ENCODE results near the gene GCC2.
"Not testable (repeated sequence)": the region's sequence is repeated elsewhere in the genome, so short reads cannot be mapped to it uniquely, and the experiment has no call there.

The GCC2 gene

GRCh38 chr2:108444941-108445840, 3.8 kb upstream of the GCC2 start:
- TF ChIP-seq, protein P1, sequence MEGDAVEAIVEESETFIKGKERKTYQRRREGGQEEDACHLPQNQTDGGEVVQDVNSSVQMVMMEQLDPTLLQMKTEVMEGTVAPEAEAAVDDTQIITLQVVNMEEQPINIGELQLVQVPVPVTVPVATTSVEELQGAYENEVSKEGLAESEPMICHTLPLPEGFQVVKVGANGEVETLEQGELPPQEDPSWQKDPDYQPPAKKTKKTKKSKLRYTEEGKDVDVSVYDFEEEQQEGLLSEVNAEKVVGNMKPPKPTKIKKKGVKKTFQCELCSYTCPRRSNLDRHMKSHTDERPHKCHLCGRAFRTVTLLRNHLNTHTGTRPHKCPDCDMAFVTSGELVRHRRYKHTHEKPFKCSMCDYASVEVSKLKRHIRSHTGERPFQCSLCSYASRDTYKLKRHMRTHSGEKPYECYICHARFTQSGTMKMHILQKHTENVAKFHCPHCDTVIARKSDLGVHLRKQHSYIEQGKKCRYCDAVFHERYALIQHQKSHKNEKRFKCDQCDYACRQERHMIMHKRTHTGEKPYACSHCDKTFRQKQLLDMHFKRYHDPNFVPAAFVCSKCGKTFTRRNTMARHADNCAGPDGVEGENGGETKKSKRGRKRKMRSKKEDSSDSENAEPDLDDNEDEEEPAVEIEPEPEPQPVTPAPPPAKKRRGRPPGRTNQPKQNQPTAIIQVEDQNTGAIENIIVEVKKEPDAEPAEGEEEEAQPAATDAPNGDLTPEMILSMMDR (IDR thresholded peaks at IDR 0.05; ENCODE audit: low read depth, low read length) = no peak
- DNase-seq (ENCODE audit: extremely low read depth, low read depth) = no peak

DNA sequence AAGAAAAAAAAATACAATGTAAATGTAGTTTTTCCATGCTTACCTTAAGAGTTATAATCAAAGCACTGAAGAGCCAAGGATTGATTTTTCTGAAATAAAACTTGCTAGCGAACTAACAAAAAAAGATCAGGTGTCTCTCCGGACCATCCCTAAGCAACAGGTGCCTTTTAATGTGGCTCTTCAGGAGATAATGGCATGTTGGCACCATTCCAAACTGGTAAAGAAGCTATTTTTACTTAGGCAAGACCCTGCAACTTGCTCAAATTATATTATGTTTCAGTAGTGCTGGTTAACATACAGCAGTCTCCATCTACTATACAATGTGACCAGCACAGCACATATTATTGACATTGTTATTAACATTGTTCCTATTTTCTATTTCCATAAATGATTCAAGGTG, 2.3 kb upstream of the GCC2 start:
- DNase-seq (ENCODE audit: extremely low read depth, low read depth) = no peak

DNA sequence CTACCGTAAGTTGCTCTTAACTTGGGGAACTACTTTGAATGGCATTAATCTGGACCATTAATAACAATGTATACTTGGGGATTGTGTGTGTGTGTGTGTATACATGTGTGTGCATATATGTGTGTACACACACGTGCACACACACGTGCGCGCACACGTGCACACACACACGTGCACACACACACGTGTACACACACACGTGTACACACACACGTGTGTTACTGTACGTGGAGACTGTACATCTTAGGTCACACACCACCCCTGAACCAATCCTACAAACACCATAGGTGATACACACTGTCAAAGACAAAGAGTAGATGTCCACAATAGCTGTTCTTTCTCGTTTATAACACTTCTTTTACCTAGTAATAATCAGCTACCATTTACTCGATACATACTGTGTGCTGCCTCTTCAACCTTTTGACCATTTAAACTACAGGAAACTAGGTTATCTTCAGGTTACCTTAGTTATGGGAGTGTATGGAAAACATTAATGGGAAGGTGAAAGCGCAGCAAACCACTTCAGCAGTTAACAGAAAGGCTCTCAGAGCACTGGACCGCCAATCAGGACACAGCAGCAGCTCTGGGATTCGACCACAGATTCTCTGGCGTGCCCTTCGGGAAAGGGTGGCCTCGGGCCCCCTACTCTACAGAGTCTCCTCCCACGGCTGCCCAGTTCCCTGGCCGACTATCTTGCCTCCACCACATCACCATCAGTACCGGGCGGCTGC, 894 bp upstream of the GCC2 start:
- TF ChIP-seq, protein P1 (IDR thresholded peaks at IDR 0.05; ENCODE audit: low read depth, low read length) = no peak
- no peak for DNase-seq (ENCODE audit: extremely low read depth, low read depth)

More for the DNA sequence above, 2.3 kb upstream of the GCC2 start:
- TF ChIP-seq, protein P1 (IDR thresholded peaks at IDR 0.05; ENCODE audit: low read depth, low read length) = no peak

DNA sequence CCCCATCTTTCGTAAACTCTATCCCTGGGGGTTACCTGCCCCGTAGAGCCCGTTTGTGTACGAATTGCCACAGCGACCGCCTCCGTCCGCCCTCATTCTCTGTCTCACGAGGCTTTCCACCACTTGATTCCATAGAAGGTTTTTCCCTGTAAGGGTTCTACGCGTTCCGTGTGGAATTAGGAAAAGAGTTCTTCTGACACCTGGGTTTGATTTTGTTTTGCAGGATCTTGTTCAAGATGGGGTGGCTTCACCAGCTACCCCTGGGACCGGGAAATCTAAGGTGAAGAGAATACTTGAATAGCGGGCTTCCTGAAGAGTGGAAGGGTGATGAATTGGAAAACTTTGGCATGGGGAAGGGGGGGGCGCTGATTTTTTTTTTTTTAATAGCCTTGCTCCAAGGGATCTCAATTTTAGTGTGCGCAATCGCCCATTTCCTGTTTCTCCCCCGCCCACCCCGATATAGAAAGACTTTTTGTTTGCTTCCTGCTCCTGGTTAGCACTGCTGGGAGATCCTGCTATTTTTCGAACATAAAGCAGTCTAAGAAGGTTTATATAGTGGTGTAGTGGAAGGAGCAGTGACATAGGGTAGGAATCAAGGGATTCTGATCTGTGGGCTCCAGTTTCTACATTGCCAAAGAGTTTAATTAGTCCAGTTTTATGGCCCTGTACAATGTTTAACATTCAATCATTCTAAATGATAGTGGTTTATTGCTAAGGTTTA, 564 bp downstream of the GCC2 start:
- TF ChIP-seq, protein P1 (IDR thresholded peaks at IDR 0.05; ENCODE audit: low read depth, low read length) = no peak
- no peak for DNase-seq (ENCODE audit: extremely low read depth, low read depth)

DNA sequence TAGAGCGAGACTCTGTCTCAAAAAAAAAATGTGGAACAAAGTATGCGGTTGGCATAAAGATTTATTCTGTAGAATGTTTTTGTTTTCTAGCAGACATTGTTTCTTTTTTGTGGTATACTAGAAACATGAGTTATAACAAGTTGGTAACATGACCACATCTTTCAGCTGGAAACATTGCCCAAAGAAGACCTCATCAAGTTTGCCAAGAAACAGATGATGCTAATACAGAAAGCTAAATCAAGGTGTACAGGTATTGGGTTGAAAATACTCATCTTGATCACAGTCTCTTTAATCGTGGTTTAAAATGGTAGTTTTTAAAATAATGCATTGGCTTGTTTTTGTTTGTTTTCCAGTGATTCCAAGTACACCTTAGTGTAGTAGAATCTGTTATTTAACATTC, 1.9 kb downstream of the GCC2 start:
- TF ChIP-seq, protein P1 (IDR thresholded peaks at IDR 0.05; ENCODE audit: low read depth, low read length) = no peak
- no peak for DNase-seq (ENCODE audit: extremely low read depth, low read depth)

- DNase-seq (ENCODE audit: extremely low read depth, low read depth) = no peak
- TF ChIP-seq, protein P1 (IDR thresholded peaks at IDR 0.05; ENCODE audit: low read depth, low read length) = no peak
Observed at GRCh38 chr2:108451976-108452375, 3.0 kb downstream of the GCC2 start.

DNA sequence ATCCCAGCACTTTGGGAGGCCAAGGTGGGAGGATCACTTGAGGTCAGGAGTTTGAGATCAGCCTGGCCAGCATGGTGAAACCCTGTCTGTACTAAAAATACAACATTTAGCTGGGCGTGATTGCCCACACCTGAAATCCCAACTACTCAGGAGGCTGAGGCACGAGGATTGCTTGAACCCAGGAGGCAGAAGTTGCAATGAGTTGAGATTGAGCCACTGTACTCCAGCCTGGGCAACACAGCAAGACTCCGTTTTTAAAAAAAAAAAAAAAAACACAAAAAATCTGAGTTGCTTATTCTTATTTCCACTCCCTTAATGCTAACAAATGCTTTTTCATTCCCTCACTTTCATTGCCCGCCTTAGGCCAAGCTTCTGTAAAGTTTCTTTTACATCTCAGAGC, 4.5 kb downstream of the GCC2 start:
- not testable (repeated sequence) for DNase-seq (ENCODE audit: extremely low read depth, low read depth)
